Measurements from ENCODE around the gene TGFBI. TPM values are rescaled to one million over a fixed set of nuclear protein-coding genes. Genes with fewer than 3 reads are reported as not detected.

The TGFBI gene
- total RNA-seq, 4 donors from 2014 or later = 117 to 338 (median 180) TPM

GRCh38 chr5:136048966-136049365 lies 20.2 kb downstream of the TGFBI start:
- no peak for DNase-seq (ENCODE audit: low spot score)
- no peak for TF ChIP-seq CTCF (IDR thresholded peaks at IDR 0.05)

GRCh38 chr5:136051486-136052220 lies 22.9 kb downstream of the TGFBI start:
- no peak for ATAC-seq (ENCODE audit: low FRiP score)
- no peak for TF ChIP-seq CTCF (IDR thresholded peaks at IDR 0.05)
- DNase-seq (ENCODE audit: low spot score) = no peak

More at GRCh38 chr5:136048966-136049365, 20.2 kb downstream of the TGFBI start:
- no peak for ATAC-seq (ENCODE audit: low FRiP score)

- ATAC-seq (ENCODE audit: low FRiP score) (no peak), DNase-seq (ENCODE audit: low spot score) (no peak)
- TF ChIP-seq CTCF (IDR thresholded peaks at IDR 0.05) = no peak
Observed at GRCh38 chr5:136052692-136053335, 24.0 kb downstream of the TGFBI start.

GRCh38 chr5:136053336-136054141 lies 24.8 kb downstream of the TGFBI start:
- no peak for TF ChIP-seq CTCF (IDR thresholded peaks at IDR 0.05)
- ATAC-seq (ENCODE audit: low FRiP score) (no peak), DNase-seq (ENCODE audit: low spot score) (no peak)

GRCh38 chr5:136054142-136055019 lies 25.6 kb downstream of the TGFBI start:
- DNase-seq (ENCODE audit: low spot score) (no peak), ATAC-seq (ENCODE audit: low FRiP score) (no peak)
- no peak for TF ChIP-seq CTCF (IDR thresholded peaks at IDR 0.05)

- ATAC-seq (ENCODE audit: low FRiP score) = no peak
Observed at GRCh38 chr5:136055612-136056309, 27.0 kb downstream of the TGFBI start.

More at GRCh38 chr5:136055612-136056309, 27.0 kb downstream of the TGFBI start:
- DNase-seq (ENCODE audit: low spot score) = no peak
- TF ChIP-seq CTCF (IDR thresholded peaks at IDR 0.05) = no peak

Measured in omental fat pad (tissue), 4 donors.